Kidney epithelial cell (primary cell): ENCODE results near the gene MYO1A. TPM values are rescaled to one million over a fixed set of nuclear protein-coding genes. Genes with fewer than 3 reads are reported as not detected.

ENCODE experiments used
- DNase-seq: peaks from one replicate; pipeline ENCODE4 v3.0.0-alpha.2; 2010; ENCODE audit warnings: low read depth
- H3K27me3 ChIP-seq: 2 replicates; pipeline ENCODE4 v1.6.0; 2011; ENCODE audit warnings: low read length; ENCODE audit not compliant: control insufficient read depth, insufficient read depth
- H3K36me3 ChIP-seq: 2 replicates; pipeline ENCODE4 v1.5.1; 2011; ENCODE audit warnings: low read length; ENCODE audit not compliant: control insufficient read depth, insufficient read depth
- H3K4me3 ChIP-seq: 2 replicates; pipeline ENCODE4 v1.5.1; 2011; ENCODE audit warnings: low read depth, mild to moderate bottlenecking, control low read depth, low read length
- total RNA-seq: library from RNA; depleted of rRNA; stranded (reverse); fragments of >200 nt; gene quantifications from 2 replicates; pipeline ENCODE4 v1.2.3, GENCODE V29; 2015
- TF ChIP-seq, protein P1 (sequence below): IDR thresholded peaks from 2 replicates; pipeline ENCODE4 v1.5.1; 2011; ENCODE audit warnings: mild to moderate bottlenecking, moderate library complexity, low read length, control low read depth, inconsistent platforms; ENCODE audit not compliant: insufficient read depth, poor library complexity, severe bottlenecking

Gene MYO1A
- total RNA-seq, 1 donor from 2014 or later: not detected

DNA sequence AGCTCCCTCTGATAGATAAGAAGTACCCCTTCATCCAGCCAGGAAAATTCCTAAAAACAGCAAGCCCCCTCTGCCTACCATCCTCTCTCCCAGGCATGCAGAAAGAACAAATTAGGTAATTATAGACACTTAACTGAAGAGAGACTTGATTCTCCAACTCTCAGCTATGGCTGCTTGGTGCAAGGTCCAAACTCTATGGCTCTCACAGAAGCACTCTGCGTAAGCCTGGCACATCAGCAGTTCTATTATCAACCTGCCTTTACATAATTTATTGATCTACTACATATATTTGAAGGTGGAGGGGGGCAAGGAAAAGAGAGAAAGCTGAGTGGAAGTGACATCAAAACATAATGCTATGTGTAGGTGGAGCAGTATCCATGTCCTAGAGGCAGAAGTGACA, 1.1 kb upstream of the MYO1A start:
- Histone ChIP-seq H3K4me3 (no peak overlapping the region), H3K27me3 (peaks cover 5% of the 10 kb centered on the region), H3K36me3 (no peaks in the 10 kb centered on the region)
- DNase-seq: no peak
- TF ChIP-seq, protein P1, sequence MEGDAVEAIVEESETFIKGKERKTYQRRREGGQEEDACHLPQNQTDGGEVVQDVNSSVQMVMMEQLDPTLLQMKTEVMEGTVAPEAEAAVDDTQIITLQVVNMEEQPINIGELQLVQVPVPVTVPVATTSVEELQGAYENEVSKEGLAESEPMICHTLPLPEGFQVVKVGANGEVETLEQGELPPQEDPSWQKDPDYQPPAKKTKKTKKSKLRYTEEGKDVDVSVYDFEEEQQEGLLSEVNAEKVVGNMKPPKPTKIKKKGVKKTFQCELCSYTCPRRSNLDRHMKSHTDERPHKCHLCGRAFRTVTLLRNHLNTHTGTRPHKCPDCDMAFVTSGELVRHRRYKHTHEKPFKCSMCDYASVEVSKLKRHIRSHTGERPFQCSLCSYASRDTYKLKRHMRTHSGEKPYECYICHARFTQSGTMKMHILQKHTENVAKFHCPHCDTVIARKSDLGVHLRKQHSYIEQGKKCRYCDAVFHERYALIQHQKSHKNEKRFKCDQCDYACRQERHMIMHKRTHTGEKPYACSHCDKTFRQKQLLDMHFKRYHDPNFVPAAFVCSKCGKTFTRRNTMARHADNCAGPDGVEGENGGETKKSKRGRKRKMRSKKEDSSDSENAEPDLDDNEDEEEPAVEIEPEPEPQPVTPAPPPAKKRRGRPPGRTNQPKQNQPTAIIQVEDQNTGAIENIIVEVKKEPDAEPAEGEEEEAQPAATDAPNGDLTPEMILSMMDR: no peak

DNA sequence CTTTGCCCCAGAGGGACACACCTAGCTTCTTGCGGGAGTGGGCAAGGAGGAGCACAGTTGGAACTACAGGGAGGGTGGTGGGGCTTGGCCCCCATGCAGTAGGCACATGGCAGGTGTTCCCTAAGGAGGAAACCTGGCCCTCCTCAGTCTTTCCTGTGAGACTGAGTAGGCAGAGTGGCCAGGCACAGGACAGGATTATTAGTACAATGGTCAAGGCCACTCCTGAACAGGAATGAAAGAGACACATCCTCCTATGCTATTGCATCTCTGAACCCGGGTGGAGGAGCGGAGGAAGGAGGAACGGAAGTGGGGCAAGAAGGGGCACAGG, 846 bp downstream of the MYO1A start:
- peaks cover 5% of the 10 kb centered on the region for H3K27me3 ChIP-seq
- TF ChIP-seq, protein P1: no peak
- no peak for DNase-seq

DNA sequence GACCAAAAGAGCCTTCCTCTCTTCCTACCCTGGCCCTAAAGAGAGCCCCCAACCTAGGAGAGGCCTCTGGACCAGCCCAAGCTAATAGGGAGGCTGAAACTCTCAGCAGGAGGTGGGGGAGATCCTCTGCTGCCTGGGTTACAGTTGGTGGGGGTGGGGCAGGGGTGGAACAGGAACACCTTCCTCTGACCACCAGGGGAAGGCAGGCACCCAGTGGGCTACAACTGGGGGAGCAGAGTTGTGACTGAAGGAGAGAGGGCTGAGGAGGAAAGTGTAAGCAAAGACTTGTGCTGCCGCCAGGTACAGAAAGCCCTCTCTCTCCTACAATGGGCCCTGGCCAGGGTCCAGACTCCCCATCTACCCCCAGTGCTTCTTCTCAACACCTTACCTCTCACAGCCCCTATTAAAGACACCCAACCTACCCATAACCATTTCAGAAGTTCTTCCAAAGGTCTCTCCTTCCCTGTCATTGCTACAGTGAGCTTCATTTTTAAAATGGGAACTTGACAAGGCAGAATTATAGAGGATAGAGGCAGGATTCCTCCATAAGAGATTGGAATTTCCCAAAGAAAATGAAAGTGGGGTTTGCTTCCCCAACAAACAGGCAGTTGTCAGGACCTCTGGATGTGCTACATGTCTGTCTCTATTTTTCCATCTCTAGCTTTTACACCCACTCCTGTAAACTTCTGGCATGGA, 1.4 kb downstream of the MYO1A start:
- no peaks in the 10 kb centered on the region for H3K36me3 ChIP-seq
- TF ChIP-seq, protein P1: no peak
- H3K4me3 ChIP-seq: no peak overlapping the region
- DNase-seq: no peak
- peaks cover 5% of the 10 kb centered on the region for H3K27me3 ChIP-seq

More for the DNA sequence above, 846 bp downstream of the MYO1A start:
- H3K4me3 ChIP-seq: no peak overlapping the region
- no peaks in the 10 kb centered on the region for H3K36me3 ChIP-seq

DNA sequence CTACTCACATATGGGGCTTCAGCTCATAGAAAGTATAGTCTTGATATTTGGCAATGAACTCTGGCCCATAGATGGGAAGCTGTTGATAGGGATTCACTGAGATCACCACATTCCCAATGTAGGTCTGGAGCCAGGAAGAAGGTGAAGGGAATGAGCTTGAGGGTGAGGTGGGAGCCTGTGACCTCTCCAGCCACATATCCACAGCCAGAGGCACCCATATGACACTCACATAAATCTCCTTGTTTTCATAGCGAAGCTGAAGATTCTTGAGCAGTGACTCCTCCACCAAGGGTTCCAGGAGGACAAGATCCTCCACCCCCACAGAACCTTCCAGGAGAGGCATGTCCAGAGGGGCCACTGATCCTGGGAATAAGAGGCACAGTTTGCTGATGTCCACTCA, 1.9 kb downstream of the MYO1A start:
- TF ChIP-seq, protein P1: no peak
- no peak for DNase-seq
- Histone ChIP-seq H3K4me3 (no peak overlapping the region), H3K27me3 (peaks cover 5% of the 10 kb centered on the region), H3K36me3 (no peaks in the 10 kb centered on the region)

DNA sequence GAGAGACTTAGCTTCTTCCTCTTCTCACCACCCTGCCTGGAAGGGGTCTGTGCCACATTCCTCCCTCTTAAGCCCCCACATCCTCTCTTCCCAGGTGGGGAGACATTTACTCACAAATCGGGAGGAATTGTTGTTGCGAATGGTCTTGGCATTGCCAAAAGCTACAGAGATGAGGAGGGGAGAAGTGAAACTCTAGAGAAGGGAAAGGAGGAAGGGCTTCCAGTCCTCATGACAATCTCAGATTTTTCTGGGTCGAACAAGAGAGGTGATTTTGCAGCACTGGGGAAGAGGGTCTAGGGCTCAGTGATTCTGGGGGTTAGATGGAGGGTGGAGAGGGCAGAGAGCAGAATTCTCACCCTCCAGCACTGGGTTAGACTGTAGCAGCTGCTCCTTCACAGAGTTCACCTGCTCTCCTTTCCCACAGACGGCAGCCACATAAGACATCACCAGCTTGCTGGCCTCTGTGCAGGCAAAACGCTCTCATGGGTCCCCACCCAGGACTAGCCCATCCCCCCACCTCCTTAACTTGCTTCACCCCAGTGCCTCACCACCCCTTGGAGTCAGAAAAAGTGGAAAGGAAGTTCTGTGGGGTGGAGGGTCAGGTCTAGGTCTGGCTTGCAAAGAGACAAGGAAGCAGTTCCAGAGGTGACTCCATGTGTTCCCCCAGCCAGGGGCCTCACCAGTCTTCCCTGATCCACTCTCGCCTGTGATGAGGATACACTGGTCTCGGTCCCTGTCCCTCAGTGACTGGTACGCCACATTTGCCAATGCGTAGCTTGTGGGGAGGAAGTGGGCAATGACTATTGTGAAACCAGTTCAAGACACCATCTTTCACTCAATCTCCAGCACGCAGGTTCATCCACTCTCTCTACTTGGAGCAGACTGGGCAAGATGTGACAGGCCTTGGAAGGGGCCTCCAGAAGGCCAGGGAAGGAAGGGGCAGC, 2.7 kb downstream of the MYO1A start:
- H3K4me3 ChIP-seq: no peak overlapping the region
- H3K27me3 ChIP-seq: peaks cover 5% of the 10 kb centered on the region
- TF ChIP-seq, protein P1: no peak
- no peak for DNase-seq
- H3K36me3 ChIP-seq: no peaks in the 10 kb centered on the region
